Measurements from ENCODE around the gene ZNF397.
"Not testable (repeated sequence)": the region's sequence is repeated elsewhere in the genome, so short reads cannot be mapped to it uniquely, and the experiment has no call there.

ZNF397 gene

DNA sequence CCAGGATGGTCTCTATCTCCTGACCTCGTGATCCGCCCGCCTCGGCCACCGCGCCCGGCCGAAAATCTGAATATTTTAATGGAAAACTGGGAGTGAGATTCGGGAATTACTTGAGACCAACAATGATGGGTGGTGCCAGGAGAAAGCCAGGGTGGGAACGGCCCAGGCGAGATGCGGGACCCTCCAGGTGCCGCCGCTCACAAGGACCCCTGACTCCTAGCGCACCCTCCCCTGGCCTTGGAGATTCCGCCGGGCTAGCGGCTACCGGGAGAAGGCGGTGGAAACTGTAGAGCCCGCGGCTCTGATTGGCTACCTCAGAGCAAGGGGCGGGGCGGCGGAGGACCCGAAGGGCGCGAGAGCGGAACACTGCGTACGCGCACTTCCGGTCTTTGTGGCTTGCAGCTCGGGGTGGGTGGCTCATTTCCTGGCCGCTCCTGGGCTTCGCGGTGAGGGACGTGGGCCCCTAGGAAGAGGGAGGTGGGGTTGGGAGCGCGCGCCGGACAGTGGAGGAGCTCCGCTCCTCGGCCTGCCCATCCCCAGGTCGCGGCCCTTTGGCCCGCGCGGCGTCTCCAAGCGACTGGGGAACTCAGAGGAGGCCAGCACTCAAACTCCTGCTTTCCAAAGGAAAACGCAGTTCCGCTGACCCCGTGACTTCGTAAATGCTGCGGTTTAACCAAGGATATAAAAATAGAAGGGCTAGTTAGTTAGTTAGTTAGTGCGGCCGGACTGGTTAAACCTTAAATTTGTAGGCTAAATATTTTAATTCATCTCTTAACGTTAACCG lies at the start of gene ZNF397:
TSS of gene ZNF397 (plus strand) at position 371 of the 784 bp plus-strand sequence. CDS start 1,437 bp downstream, outside the sequence.
- peak; percentile 84 to 97 for DNase-seq

GRCh38 chr18:35191698-35192025 lies 49.2 kb upstream of the ZNF397 start:
- DNase-seq, result no peak

GRCh38 chr18:35192415-35192814 lies 48.4 kb upstream of the ZNF397 start:
- DNase-seq, result peak in 1 of 2 experiments; percentile 23

DNA sequence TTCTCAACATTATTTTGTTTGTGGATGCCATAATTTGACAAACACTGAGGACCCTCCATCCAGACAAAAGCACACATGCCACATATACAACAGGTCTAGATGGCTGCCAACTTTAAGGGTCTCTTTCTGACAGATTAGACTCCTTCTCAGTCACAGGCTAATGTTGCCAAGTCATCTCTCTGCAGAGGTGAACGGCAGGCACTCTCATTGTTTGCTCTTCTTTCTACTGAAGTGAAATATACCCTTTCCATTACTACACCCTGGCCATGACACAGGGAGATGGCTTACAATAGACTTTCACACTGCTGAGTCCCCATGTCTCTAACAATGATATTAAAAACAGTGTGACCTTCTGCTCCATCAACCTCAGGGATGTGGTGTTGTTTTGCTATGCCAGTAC lies 47.5 kb upstream of the ZNF397 start:
- no peak for DNase-seq

GRCh38 chr18:35197296-35197695 lies 43.5 kb upstream of the ZNF397 start:
- no peak for DNase-seq

DNA sequence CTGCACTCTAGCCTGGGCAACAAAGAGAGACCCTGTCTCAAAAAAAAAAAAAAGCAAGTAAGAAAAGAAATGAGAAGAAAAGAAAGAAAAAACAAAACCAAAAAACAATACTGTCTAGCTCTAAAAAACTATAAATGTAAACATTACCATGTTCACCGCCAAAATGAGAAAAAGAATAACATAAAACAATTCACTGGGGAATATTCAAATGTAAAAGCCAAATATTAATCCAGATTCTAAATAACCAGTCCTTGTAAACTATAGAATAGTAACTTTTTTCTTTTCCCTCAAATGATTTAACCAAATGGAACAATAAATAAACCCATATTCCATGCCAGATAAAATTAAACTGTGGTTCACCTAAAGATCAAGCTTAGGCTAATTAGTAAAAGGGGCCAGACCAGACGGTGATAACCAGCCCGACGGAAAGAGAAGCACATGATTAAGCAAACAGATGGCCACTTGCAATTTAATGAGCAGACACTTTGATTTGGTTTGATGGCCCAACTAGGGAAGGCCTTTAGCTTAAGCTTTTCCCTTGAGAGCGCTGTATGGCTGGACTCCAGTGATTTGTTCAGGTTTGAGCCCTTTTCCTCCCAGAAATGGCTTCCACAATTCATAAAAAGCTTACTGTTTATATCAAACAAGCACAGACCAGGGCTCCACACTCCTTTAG lies 39.4 kb upstream of the ZNF397 start:
- no peak for DNase-seq

DNA sequence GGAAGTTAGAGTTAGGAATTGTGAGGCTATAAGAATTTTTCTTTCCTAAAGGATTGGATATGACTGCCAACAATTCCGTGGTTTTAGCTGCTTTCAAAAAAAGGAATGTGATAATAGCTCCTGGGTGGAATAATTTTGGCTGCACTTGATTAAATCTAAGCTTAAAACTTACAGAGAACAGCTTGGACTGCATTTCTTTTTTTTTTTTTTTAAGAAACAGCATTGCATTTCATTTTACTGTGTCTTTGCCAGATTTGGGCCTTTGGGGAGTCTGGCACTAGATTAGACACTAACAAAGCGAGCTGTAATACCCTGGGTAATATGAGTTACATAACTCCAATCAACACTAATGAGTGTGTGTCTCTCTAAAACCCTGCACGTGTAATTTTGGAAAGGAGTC lies 37.8 kb upstream of the ZNF397 start:
- no peak for DNase-seq

GRCh38 chr18:35205199-35205712 lies 35.6 kb upstream of the ZNF397 start:
- no peak for DNase-seq

GRCh38 chr18:35205746-35206458 lies 34.9 kb upstream of the ZNF397 start:
- DNase-seq, result not testable (repeated sequence)

DNA sequence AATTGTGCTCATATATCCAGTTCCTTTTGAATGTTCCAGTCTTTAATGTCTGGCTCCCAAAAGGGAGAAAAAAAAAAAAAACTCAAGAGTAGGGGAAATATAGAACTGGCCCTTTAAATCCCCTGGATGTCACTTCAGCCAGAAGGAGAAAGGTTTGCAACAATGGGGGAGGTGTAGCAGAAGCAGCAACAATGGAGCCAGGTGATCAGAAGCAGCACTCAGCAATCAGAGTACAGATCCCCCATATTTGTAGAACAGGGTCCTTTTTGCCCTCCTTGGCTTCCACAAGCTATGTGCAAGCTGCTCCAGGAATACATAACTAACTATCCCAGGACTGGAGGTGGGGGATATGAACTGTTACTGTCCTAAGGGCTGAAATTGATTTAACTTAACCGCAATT lies 25.8 kb upstream of the ZNF397 start:
- DNase-seq, result no peak

DNA sequence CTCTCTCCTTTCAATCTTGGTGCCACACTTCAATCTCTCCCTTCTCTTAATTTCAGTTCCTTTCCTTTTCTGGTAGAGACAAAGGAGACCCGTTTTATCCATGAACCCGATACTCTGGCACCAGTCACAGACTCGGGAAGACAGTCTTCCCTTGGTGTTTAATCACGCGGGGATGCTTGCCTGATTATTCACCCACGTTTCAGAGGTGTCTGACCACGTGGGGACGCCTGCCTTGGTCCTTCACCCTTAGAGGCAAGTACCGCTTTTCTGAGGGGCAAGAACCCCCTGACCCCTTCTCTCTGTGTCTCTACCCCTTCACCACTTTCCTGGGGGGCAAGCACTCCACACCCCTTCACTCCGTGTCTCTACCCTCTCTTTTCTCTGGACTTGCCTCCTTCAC lies 24.2 kb upstream of the ZNF397 start:
- DNase-seq, result not testable (repeated sequence)

GRCh38 chr18:35219331-35219730 lies 21.5 kb upstream of the ZNF397 start:
- not testable (repeated sequence) for DNase-seq

- DNase-seq, result no peak
These were observed 20.4 kb upstream of the ZNF397 start for GRCh38 chr18:35220424-35220823.

DNA sequence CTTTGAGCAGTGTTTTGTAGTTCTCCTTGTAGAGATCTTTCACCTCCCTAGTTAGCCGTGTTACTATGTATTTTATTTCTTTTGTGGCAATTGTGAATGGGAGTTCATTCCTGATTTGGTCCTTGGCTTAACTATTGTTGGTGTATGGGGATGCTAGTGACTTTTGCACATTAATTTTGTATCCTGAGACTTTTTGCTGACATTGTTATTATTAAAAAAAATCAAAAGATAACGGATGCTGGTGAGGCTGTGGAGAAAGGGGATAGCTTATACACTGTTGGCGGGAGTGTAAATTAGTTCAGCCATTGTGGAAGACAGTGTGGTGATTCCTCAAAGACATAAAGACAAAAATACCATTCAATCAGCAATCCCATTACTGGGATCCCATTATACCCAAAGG lies 17.0 kb upstream of the ZNF397 start:
- no peak for DNase-seq

DNA sequence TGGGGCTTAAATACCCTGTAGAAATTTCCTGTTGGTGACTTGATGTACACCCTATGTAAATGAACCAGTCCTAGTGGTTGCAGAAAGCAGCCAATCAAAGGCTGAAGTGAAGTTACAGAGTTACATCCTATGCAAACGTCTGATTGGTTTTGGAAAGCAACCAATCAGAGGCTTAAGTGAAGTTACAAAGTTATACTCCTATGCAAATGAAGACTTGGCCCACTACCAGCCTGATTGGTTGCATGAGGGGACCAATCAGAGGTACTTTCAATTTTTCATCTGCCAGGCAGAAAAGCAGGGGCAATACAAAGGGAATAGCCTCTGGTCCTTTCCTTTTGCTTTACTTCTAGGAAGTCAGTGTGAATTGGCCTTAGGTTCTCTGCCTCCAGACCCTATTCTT lies 13.6 kb upstream of the ZNF397 start:
- DNase-seq, result no peak

DNA sequence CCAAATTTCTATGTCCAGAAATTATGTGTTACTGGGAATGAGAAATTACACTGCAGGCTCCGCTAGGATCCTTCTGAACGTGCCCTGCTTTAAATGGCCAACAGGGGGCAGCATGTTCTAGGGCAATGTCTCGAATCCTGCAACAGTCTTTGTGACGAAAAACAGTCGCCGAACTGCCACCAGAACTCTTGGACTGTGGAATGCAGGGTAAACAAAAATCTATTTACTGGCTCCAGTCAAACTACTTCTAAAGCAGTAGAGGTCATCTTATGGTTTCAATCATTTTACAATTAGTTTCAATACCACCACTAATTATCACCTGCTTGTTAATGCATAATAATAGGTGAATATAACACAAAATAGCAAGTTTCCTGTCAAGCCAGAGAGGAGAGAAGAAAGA lies 9.8 kb upstream of the ZNF397 start:
- peak; percentile 19 to 78 for DNase-seq

GRCh38 chr18:35236571-35237363 lies 4.1 kb upstream of the ZNF397 start:
- no peak for DNase-seq

- DNase-seq, result no peak
These were observed 1.5 kb upstream of the ZNF397 start for GRCh38 chr18:35239314-35239713.

- no peak for DNase-seq
These were observed 592 bp downstream of the ZNF397 start for GRCh38 chr18:35241448-35241804.

DNA sequence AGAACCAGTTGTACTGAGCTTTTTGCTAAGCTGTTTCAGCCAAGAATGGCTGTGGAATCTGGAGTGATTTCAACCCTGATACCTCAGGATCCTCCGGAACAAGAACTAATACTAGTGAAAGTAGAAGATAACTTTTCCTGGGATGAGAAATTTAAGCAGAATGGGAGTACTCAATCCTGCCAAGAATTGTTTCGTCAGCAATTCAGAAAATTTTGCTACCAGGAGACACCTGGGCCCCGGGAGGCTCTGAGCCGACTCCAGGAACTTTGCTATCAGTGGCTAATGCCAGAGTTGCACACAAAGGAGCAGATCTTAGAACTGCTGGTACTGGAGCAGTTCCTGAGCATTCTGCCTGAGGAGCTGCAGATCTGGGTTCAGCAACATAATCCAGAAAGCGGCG lies 1.6 kb downstream of the ZNF397 start:
- DNase-seq, result no peak

DNA sequence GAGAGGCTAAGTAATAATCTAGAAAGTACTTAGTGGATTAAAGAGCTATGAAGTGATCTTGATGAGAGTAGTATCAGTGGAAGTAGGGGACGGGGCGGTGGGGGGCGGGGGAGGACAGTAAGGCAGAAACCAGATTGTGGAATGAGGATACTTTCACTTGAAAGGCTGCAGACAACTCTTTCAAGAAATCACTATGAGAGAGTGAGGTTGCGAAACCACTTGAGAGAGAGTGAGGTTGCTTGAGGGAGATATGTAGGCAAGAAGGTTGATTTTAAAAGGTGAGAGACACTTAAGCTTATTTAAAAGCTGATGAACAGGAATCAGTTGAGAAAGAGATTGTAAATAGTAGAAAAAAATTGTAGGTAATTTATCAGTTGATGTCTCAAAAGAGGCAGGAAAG lies 3.8 kb downstream of the ZNF397 start:
- DNase-seq, result no peak

DNA sequence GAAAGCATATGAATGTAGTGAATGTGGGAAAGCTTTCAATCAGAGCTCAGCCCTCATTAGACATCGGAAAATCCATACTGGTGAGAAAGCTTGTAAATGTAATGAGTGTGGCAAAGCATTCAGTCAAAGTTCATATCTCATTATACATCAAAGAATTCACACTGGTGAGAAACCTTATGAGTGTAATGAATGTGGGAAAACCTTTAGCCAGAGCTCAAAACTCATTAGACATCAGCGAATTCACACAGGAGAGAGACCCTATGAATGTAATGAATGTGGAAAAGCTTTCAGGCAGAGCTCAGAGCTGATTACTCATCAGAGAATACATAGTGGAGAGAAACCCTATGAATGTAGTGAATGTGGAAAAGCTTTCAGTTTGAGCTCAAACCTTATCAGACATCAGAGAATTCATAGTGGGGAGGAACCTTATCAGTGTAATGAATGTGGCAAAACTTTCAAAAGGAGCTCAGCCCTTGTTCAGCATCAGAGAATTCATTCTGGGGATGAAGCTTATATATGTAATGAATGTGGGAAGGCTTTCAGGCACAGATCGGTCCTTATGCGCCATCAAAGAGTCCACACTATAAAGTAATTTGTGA lies 5.0 kb downstream of the ZNF397 start:
- no peak for DNase-seq

GRCh38 chr18:35246831-35247230 lies 6.0 kb downstream of the ZNF397 start:
- DNase-seq, result no peak
